ENCODE measurements around the gene LAG3.

Gene LAG3

DNA sequence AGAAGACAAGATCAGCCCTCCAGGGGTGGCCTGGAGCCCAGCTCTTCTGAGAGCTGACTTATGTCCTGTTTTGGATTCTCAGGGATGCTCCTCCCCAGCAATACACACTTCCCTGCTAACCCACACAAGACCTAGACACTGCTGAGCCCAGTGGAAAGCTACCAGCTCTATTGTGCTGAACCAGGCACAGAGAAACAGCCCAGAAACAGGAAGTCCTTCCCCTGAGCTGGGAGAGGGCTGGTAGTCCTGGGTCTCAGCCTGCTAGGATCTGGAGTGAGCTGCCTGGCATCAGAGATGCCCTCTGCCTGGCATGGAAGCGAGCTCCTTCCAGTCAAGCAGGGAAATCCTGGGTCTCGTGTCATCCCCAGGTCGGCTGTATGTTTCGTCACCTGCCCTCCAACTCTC is 1.2 kb upstream of the LAG3 start:
- Histone ChIP-seq H3K9me3 (ENCODE audit: low read length) (no peaks in the 10 kb centered on the region), H3K4me1 (ENCODE audit: insufficient read depth, low read length) (peaks cover 33% of the 10 kb centered on the region), H3K27me3 (ENCODE audit: insufficient read depth, low read length) (no peaks in the 10 kb centered on the region), H3K4me3 (ENCODE audit: low read length) (no peak overlapping the region), H2AFZ (ENCODE audit: low read depth, low read length) (no peak overlapping the region), H3K36me3 (ENCODE audit: insufficient read depth, low read length) (peaks cover 40% of the 10 kb centered on the region)

DNA sequence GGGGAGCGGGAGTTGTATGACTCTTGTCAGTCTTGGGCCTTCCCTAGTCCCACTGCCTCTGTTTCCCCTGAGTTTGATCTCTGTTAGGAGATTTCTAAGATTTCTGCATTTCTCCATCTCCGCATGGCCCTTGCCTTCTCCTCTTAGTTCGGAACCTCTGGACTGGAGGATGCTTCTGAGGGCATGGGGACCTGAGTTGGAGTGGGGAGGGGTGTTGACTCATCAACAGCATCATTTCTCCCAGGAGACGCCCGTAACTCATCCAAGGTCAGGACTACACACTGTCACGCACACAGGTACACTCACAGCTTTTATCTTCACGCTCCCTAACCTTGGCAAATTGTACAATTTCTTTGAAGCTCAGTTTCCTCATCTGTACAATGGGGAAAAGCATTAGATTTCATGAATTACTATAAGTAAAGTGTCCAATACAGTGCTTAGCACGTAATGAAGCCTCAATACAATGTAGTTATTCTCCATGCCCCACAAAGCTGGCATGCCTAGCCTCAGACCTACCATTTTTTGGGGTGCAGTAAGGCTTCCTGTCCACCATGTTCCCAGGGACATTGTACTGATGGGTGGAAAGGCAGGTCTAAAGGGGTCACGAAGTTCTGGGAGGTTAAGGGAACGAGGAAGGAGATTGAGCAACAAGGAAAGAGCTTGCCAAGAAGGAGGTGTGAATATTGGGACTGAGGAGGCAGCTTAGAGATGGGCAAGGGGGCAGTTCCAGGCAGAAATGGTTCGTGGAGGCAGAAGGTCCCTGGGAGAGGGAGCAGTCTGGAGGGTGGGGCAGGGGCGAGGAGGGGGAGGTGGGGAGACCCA is 600 bp upstream of the LAG3 start:
- no peaks in the 10 kb centered on the region for H3K27me3 ChIP-seq (ENCODE audit: insufficient read depth, low read length)
- peaks cover 42% of the 10 kb centered on the region for H3K36me3 ChIP-seq (ENCODE audit: insufficient read depth, low read length)
- no peak overlapping the region for H2AFZ ChIP-seq (ENCODE audit: low read depth, low read length)
- H3K9me3 ChIP-seq (ENCODE audit: low read length): no peaks in the 10 kb centered on the region
- no peak overlapping the region for H3K4me3 ChIP-seq (ENCODE audit: low read length)
- H3K4me1 ChIP-seq (ENCODE audit: insufficient read depth, low read length): peaks cover 33% of the 10 kb centered on the region

DNA sequence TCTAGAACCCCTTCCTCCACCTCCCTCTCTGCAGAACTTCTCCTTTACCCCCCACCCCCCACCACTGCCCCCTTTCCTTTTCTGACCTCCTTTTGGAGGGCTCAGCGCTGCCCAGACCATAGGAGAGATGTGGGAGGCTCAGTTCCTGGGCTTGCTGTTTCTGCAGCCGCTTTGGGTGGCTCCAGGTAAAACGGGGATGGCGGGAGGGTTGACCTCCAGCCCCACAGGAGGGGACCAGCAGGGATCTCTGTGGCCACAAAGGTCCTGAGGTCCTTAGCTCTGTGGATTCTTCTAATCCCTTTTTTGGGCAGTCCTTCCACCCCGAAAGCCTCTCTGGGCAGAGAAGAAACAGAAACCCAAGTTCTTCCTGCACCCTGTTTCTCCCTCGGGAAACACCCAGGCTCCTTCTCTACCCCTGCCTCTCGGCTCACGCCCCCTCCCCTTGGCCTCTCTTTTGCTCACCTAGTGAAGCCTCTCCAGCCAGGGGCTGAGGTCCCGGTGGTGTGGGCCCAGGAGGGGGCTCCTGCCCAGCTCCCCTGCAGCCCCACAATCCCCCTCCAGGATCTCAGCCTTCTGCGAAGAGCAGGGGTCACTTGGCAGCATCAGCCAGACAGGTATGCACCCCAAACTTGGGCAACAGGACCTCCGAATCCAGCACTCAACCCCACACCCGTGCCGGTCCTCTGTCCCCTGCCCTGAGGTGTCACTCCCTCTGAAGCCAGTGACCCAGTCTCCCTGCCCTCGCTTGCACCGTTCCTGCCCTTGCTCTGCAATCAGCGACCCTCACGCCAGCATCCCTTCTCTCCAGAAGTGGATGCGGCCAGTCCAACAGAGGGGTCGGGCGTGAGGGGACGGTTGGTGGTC is 638 bp downstream of the LAG3 start:
- peaks cover 37% of the 10 kb centered on the region for H3K4me1 ChIP-seq (ENCODE audit: insufficient read depth, low read length)

DNA sequence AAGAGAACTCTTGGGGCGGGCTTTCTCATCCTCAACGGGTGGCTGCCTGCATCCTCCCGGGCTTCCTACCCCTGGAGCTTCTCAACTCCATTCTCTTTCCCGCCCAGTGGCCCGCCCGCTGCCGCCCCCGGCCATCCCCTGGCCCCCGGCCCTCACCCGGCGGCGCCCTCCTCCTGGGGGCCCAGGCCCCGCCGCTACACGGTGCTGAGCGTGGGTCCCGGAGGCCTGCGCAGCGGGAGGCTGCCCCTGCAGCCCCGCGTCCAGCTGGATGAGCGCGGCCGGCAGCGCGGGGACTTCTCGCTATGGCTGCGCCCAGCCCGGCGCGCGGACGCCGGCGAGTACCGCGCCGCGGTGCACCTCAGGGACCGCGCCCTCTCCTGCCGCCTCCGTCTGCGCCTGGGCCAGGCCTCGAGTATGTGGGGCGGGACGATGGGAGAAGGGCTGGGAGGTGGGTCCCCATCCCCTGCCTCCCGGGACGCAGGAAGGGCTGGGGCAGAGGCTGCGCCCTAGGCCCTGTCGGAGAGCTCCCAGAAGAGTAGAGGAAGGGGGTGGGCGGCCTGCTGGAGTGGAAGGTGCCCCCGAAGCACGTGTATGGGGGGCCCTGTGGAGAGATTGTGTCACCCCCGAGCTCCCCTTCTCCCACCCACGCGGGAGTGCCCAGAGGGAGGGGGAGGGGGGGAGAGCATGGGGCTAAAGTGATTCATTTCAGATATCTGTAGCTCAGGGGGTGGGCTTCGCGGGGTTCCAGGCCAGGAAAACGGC is 1.5 kb downstream of the LAG3 start:
- H3K36me3 ChIP-seq (ENCODE audit: insufficient read depth, low read length): peaks cover 42% of the 10 kb centered on the region

More for the DNA sequence above, 638 bp downstream of the LAG3 start:
- Histone ChIP-seq H2AFZ (ENCODE audit: low read depth, low read length) (no peak overlapping the region), H3K9me3 (ENCODE audit: low read length) (no peaks in the 10 kb centered on the region), H3K4me3 (ENCODE audit: low read length) (no peak overlapping the region), H3K36me3 (ENCODE audit: insufficient read depth, low read length) (peaks cover 42% of the 10 kb centered on the region), H3K27me3 (ENCODE audit: insufficient read depth, low read length) (no peaks in the 10 kb centered on the region)

DNA sequence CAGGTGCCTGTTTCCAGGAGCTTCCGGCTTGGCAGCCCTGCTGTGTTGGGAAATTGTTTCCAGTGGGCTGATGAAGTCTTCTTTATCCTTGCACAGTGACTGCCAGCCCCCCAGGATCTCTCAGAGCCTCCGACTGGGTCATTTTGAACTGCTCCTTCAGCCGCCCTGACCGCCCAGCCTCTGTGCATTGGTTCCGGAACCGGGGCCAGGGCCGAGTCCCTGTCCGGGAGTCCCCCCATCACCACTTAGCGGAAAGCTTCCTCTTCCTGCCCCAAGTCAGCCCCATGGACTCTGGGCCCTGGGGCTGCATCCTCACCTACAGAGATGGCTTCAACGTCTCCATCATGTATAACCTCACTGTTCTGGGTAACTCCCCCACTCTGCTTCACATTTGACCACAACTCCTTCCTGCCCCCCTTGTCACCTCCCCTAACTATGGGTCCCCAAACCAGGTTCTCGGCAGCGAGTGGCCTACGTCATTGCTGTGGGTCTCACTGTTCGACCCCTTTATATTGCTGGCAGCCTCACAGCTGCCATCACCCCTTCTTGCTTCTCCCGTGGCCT is 2.3 kb downstream of the LAG3 start:
- H2AFZ ChIP-seq (ENCODE audit: low read depth, low read length): no peak overlapping the region
- H3K4me3 ChIP-seq (ENCODE audit: low read length): no peak overlapping the region
- H3K27me3 ChIP-seq (ENCODE audit: insufficient read depth, low read length): no peaks in the 10 kb centered on the region
- H3K4me1 ChIP-seq (ENCODE audit: insufficient read depth, low read length): peaks cover 36% of the 10 kb centered on the region
- H3K36me3 ChIP-seq (ENCODE audit: insufficient read depth, low read length): peaks cover 37% of the 10 kb centered on the region
- H3K9me3 ChIP-seq (ENCODE audit: low read length): no peaks in the 10 kb centered on the region

More for the DNA sequence above, 1.5 kb downstream of the LAG3 start:
- no peaks in the 10 kb centered on the region for H3K27me3 ChIP-seq (ENCODE audit: insufficient read depth, low read length)
- H3K9me3 ChIP-seq (ENCODE audit: low read length): no peaks in the 10 kb centered on the region
- no peak overlapping the region for H2AFZ ChIP-seq (ENCODE audit: low read depth, low read length)
- peaks cover 38% of the 10 kb centered on the region for H3K4me1 ChIP-seq (ENCODE audit: insufficient read depth, low read length)
- no peak overlapping the region for H3K4me3 ChIP-seq (ENCODE audit: low read length)

DNA sequence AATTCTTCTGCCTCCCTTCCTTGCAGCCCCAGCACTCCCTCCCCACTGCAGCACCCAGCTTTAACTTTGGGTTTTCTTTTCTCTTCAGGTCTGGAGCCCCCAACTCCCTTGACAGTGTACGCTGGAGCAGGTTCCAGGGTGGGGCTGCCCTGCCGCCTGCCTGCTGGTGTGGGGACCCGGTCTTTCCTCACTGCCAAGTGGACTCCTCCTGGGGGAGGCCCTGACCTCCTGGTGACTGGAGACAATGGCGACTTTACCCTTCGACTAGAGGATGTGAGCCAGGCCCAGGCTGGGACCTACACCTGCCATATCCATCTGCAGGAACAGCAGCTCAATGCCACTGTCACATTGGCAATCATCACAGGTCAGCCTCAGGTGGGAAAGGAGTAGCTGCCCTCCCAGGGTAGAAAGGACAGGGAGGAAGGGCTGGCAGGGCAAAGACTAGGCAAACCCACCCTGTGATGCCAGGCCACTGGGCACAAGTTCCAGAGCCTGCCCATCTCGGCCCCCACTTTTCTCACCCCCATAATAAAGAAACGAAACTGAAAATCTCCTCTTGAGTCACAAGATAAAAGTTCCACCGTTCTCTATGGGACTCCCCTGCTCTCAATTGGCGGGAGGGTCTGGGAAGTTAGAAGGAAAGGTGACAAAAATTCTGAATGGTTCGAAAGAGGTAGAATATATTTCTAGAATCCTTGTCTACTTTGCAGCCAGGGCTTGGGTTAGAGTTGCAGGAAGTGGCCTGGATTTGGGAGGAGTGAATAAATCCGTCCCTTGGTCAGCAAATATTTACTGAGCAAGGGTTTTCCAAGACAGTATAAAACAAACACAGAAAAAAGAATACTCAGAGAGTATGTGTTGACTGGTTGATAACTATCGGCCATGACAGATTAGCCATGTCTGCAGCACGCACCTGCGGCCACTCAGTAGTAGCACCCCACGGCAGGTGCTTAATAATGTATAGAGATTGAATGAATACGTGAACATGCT is 3.2 kb downstream of the LAG3 start:
- peaks cover 31% of the 10 kb centered on the region for H3K4me1 ChIP-seq (ENCODE audit: insufficient read depth, low read length)
- H2AFZ ChIP-seq (ENCODE audit: low read depth, low read length): no peak overlapping the region
- no peak overlapping the region for H3K4me3 ChIP-seq (ENCODE audit: low read length)
- no peaks in the 10 kb centered on the region for H3K27me3 ChIP-seq (ENCODE audit: insufficient read depth, low read length)
- H3K36me3 ChIP-seq (ENCODE audit: insufficient read depth, low read length): peaks cover 28% of the 10 kb centered on the region
- no peaks in the 10 kb centered on the region for H3K9me3 ChIP-seq (ENCODE audit: low read length)

DNA sequence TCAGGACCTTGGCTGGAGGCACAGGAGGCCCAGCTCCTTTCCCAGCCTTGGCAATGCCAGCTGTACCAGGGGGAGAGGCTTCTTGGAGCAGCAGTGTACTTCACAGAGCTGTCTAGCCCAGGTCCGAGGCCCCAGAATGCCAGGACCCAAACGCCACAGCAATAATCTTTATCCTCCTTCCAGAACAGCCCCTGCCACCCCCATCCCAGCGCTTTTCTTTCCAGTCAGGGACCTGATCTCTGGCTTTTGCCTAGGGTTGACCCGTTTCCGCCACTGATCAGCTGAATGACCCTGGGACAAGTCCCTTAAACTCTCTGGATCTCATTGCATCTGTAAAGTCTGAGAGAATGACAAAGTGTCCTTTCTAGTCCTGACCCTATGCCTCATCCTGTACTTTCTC is 5.1 kb downstream of the LAG3 start:
- no peak overlapping the region for H2AFZ ChIP-seq (ENCODE audit: low read depth, low read length)
- H3K4me1 ChIP-seq (ENCODE audit: insufficient read depth, low read length): peaks cover 22% of the 10 kb centered on the region
- H3K9me3 ChIP-seq (ENCODE audit: low read length): no peaks in the 10 kb centered on the region
- H3K36me3 ChIP-seq (ENCODE audit: insufficient read depth, low read length): peaks cover 16% of the 10 kb centered on the region
- H3K27me3 ChIP-seq (ENCODE audit: insufficient read depth, low read length): no peaks in the 10 kb centered on the region
- H3K4me3 ChIP-seq (ENCODE audit: low read length): no peak overlapping the region

DNA sequence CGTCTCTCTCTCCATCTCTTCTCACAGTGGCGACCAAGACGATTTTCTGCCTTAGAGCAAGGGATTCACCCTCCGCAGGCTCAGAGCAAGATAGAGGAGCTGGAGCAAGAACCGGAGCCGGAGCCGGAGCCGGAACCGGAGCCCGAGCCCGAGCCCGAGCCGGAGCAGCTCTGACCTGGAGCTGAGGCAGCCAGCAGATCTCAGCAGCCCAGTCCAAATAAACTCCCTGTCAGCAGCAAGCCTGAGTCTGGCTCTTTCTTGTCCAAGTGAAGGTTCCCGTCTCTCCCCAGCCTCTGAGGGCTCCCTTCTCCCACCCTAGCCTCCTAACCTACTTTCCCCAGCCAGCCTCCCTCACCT is 5.9 kb downstream of the LAG3 start:
- H3K4me1 ChIP-seq (ENCODE audit: insufficient read depth, low read length): peaks cover 22% of the 10 kb centered on the region
- no peak overlapping the region for H2AFZ ChIP-seq (ENCODE audit: low read depth, low read length)
- peak overlapping the region; percentile 9 for H3K4me3 ChIP-seq (ENCODE audit: low read length)
- no peaks in the 10 kb centered on the region for H3K27me3 ChIP-seq (ENCODE audit: insufficient read depth, low read length)
- no peaks in the 10 kb centered on the region for H3K9me3 ChIP-seq (ENCODE audit: low read length)
- H3K36me3 ChIP-seq (ENCODE audit: insufficient read depth, low read length): peaks cover 16% of the 10 kb centered on the region

DNA sequence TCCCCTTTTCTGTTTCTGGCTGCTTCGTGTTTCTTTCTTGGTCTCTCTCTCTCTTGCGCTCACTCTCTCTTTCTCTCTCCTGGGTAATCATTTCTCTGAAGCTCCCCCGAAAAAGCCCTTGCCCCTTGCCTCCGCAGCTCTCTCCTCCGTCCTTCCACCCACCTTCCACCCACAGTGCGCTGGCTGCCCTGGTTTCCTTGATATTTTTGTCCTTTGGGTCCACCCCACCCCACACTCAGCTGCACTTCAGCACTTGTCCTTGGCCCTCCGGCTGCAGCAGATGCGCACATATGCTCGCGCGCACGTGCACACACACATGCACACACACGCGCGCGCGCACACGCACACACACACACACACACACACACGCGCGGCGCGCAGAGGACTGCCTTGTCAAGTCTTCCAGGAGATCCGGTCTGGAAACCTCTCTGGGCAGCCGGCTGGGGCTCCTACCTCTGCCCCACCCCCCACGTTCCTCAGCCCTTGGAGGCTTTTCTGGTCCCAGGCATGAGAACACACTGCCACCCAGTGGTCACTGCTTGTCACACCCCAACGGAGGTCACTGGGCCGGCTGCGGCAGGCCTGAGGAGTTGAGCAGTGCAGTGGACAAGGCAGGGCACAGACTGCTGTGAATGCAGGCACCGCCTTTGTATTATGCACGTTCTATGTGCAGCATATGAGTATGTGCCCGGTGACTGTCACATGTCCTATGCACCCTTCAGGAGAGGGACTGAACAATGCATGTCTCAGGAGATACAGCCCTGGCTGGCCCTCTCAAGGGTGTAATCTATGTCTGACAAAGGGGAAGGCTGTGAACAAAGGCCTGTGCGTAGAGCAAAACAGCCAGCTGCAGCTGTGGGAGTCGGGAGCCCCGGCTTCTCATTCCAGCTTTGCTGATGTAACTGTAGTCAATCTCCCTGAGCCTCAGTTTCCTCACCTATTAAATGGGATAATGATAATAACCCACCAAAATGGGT is 6.5 kb downstream of the LAG3 start:
- no peaks in the 10 kb centered on the region for H3K9me3 ChIP-seq (ENCODE audit: low read length)
- H3K4me3 ChIP-seq (ENCODE audit: low read length): peak overlapping the region; percentile 22
- H3K4me1 ChIP-seq (ENCODE audit: insufficient read depth, low read length): peaks cover 29% of the 10 kb centered on the region
- H2AFZ ChIP-seq (ENCODE audit: low read depth, low read length): no peak overlapping the region
- H3K36me3 ChIP-seq (ENCODE audit: insufficient read depth, low read length): peaks cover 16% of the 10 kb centered on the region
- no peaks in the 10 kb centered on the region for H3K27me3 ChIP-seq (ENCODE audit: insufficient read depth, low read length)

DNA sequence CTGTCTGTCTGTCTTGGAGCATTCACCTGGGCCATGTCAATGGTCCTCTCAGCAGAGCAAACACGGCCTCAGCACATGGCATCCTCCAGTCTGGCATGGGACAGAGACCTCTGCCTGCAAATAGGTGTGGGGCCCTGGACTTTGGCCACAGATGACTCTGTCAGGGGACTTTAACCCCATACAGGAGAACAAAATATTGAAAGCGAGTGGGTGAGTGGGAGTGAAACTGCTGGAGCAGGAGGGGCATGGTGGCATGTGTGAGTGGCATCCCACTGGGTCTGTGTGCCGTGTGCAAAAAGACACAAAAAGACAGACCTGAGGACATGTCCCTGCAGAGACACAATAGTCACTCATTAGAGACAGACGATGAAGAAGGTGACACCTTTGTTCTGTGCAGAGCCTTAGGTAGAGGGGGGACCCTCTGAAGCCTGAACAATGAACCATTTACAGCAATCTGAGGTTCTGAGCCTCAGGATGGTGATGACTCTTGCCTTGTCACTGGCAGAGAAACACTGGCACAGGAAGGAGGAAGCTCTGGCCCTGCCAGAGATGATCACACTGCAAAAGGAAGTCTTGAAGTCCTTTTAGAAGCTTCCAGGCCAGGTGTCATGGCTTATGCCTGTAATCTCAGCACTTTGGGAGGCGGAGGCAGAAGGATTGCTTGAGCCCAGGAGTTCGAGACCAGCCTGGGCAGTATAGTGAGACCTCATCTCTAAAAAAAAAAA is 7.5 kb downstream of the LAG3 start:
- H3K9me3 ChIP-seq (ENCODE audit: low read length): no peaks in the 10 kb centered on the region
- peaks cover 30% of the 10 kb centered on the region for H3K4me1 ChIP-seq (ENCODE audit: insufficient read depth, low read length)
- H3K4me3 ChIP-seq (ENCODE audit: low read length): no peak overlapping the region
- no peak overlapping the region for H2AFZ ChIP-seq (ENCODE audit: low read depth, low read length)
- no peaks in the 10 kb centered on the region for H3K27me3 ChIP-seq (ENCODE audit: insufficient read depth, low read length)
- peaks cover 12% of the 10 kb centered on the region for H3K36me3 ChIP-seq (ENCODE audit: insufficient read depth, low read length)

DNA sequence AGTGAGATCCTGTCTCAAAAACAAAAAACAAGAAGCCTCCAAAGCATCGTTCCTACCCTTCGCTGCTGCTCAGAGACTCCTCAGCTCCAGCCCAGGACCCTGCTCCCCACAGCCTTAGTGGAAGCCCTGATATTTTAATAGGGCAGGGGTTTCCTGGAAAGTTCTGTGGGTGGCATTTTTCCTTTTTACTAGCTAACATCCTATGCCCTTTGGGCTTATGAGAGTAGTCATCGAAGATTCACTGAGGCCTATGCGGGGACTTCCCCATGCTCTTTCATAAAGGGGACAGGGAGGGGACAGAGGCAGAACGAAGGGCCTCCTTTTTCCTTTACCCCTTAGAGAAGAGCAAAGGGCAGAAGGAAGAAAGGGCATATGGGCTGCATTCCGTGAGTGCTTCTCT is 8.3 kb downstream of the LAG3 start:
- Histone ChIP-seq H3K4me3 (ENCODE audit: low read length) (no peak overlapping the region), H3K36me3 (ENCODE audit: insufficient read depth, low read length) (peaks cover 6% of the 10 kb centered on the region), H2AFZ (ENCODE audit: low read depth, low read length) (no peak overlapping the region), H3K27me3 (ENCODE audit: insufficient read depth, low read length) (no peaks in the 10 kb centered on the region), H3K4me1 (ENCODE audit: insufficient read depth, low read length) (peaks cover 30% of the 10 kb centered on the region), H3K9me3 (ENCODE audit: low read length) (no peaks in the 10 kb centered on the region)
